Spleen (tissue), 11 donors: Measurements from ENCODE around the gene DSCAML1. TPM values are rescaled to one million over a fixed set of nuclear protein-coding genes. Genes with fewer than 3 reads are reported as not detected.

Source experiments
- DNase-seq: peaks from one replicate; pipeline ENCODE4 v3.0.0-alpha.2; 2020
- H3K27ac ChIP-seq, 8 donors: fragments of 200-600 bp; sonication (generic) in 7 of 8; 1 replicate in 4 of 8; 2 replicates in 4 of 8; pipeline versions ENCODE4 v1.5.0 to v1.8.0; 2016 to 2021; ENCODE audit warnings: inconsistent platforms in 4 of 8, mild to moderate bottlenecking in 4 of 8, moderate library complexity in 1 of 8
- H3K27me3 ChIP-seq, 7 donors: fragments of 200-600 bp; sonication (generic) in 6 of 7; replicated peaks in 1 of 7; 1 replicate in 4 of 7; 2 replicates in 3 of 7; pipeline versions ENCODE4 v1.5.0 to v1.8.0; 2016 to 2021; ENCODE audit warnings: inconsistent platforms in 3 of 7, mild to moderate bottlenecking in 1 of 7
- H3K36me3 ChIP-seq, 6 donors: fragments of 200-600 bp; sonication (generic) in 5 of 6; 1 replicate in 4 of 6; 2 replicates in 2 of 6; pipeline versions ENCODE4 v1.5.0 to v1.8.0; 2016 to 2021; ENCODE audit warnings: inconsistent platforms in 2 of 6
- H3K4me1 ChIP-seq, 6 donors: fragments of 200-600 bp; sonication (generic) in 5 of 6; 1 replicate in 3 of 6; 2 replicates in 3 of 6; pipeline versions ENCODE4 v1.5.0 to v1.8.0; 2016 to 2021; ENCODE audit warnings: inconsistent platforms in 3 of 6
- H3K4me3 ChIP-seq, 8 donors: fragments of 200-600 bp; sonication (generic) in 7 of 8; 1 replicate in 4 of 8; 2 replicates in 4 of 8; pipeline versions ENCODE4 v1.5.0 to v1.8.0; 2016 to 2021; ENCODE audit warnings: inconsistent platforms in 4 of 8, mild to moderate bottlenecking in 4 of 8, moderate library complexity in 2 of 8
- H3K9me3 ChIP-seq, 8 donors: fragments of 200-600 bp; sonication (generic) in 7 of 8; 1 replicate in 4 of 8; 2 replicates in 4 of 8; pipeline versions ENCODE4 v1.5.0 to v1.8.0; 2016 to 2021; ENCODE audit warnings: inconsistent platforms in 4 of 8
- CTCF ChIP-seq, 11 experiments: fragments of 200-600 bp in 7 of 11; fragments of 450-650 bp in 4 of 11; sonication (generic) in 4 of 11; IDR thresholded peaks in 8 of 11; conservative IDR thresholded peaks in 3 of 11; 1 replicate in 7 of 11; 2 replicates in 4 of 11; pipeline versions ENCODE4 v1.4.0 to v1.8.0; 2016 to 2021; ENCODE audit warnings: antibody characterized with exemption in 11 of 11, inconsistent platforms in 4 of 11, mild to moderate bottlenecking in 1 of 11
- POLR2A ChIP-seq, 3 donors: fragments of 450-650 bp; IDR thresholded peaks; one replicate each; pipeline ENCODE4 v1.5.1; 2017; ENCODE audit warnings: antibody characterized with exemption in 3 of 3, mild to moderate bottlenecking in 1 of 3
- POLR2AphosphoS5 ChIP-seq, 3 donors: sonication (generic); formaldehyde crosslinking; IDR thresholded peaks; one replicate each; pipeline ENCODE4 v1.5.1; 2017; ENCODE audit warnings: antibody characterized with exemption in 3 of 3
- WGBS, 5 donors: extraction: QIAGEN DNeasy Blood & Tissue Kit in 3 of 5; methylation state at CpG; one replicate each; pipeline versions ENCODE4 v1.1.5 to v1.1.7; 2013 to 2018; 5-methylcytosine and 5-hydroxymethylcytosine counted together
- intact Hi-C: fragments of 100-400 bp; cut with DNase I; formaldehyde crosslinking; loops from one replicate; pipeline ENCODE4 v1.15.0; 2023; ENCODE audit warnings: low total_unique reads
- polyA plus RNA-seq, 3 donors: library from polyadenylated mRNA; stranded (reverse); fragments of 200-250 nt; gene quantifications; one replicate each; pipeline ENCODE4 v1.2.1, GENCODE V29; 2013
- total RNA-seq, 7 donors: library from RNA; depleted of rRNA in 3 of 7; stranded (reverse); fragments of >200 nt in 3 of 7; fragmentation: NEBNext Ultra II Directional in 4 of 7; extraction: Animal tissue kit (Norgen Biotek cat#: 25700) in 4 of 7; gene quantifications; one replicate each; pipeline versions ENCODE4 v1.1.0 to v1.2.1, GENCODE V29; 2016 to 2021
- donor health status: healthy with polysubstance abuse.
- donor health status: DM: no; HTN: no; CAD: no; lungs with moderate emphysema.
- donor health status: DM: no; HTN: no; CAD: no.
- donor health status: Bipolar disorder and iron deficiency.
- donor health status: healthy.
- donor health status: DM: no; HTN: no; CAD: no.
- donor health status: DM: yes; HTN: yes; CAD: no.

Gene DSCAML1
- total and polyA plus RNA-seq, 10 donors: 0.07 to 10.7 (median 2.3) TPM

GRCh38 chr11:117684111-117684510 lies 112.9 kb downstream of the DSCAML1 start:
- H3K4me3 ChIP-seq: no peak overlapping the region
- WGBS, 5 donors: 44 to 51% (median 49%) methylated on average over 3 of the region's 3 CpGs

DNA sequence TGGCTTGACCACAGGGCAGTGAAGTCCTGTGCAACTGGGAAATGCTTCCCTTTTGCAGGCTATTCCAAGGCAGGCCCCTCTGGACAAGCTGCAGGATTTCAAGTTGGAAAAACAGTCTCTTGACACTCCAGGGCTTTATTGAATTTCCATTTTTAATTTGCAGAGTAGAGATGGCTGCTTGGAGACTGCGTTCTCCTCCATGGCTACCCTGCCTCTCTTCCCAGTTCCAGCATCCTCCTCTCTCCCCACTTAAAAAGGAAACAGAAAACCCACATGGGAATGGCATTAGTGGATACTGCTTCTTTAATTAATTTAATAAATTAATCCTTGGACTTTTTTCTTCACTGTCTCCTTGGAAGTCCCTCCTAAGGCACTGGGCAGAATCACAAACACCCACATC lies 115.6 kb downstream of the DSCAML1 start:
- H3K9me3 ChIP-seq: no peaks in the 10 kb centered on the region
- no peak overlapping the region for H3K27ac ChIP-seq
- WGBS, 5 donors: 74 to 96% (median 90%) methylated on average over 1 of the region's 1 CpG
- intact Hi-C loops: no loop called here
- DNase-seq: no peak
- H3K4me3 ChIP-seq: no peak overlapping the region
- TF ChIP-seq POLR2AphosphoS5 (IDR thresholded peaks at IDR 0.05) (no peak), CTCF (IDR thresholded peaks at IDR 0.05 in 8 of 11, conservative IDR thresholded peaks at IDR 0.05 in 3 of 11) (no peak), POLR2A (IDR thresholded peaks at IDR 0.05) (no peak)
- peaks cover 0 to 3% (median 0%) of the 10 kb centered on the region in 6 donors for H3K4me1 ChIP-seq
- no peaks in the 10 kb centered on the region for H3K27me3 ChIP-seq
- no peaks in the 10 kb centered on the region for H3K36me3 ChIP-seq

More at GRCh38 chr11:117684111-117684510, 112.9 kb downstream of the DSCAML1 start:
- H3K36me3 ChIP-seq: no peaks in the 10 kb centered on the region
- DNase-seq: no peak
- intact Hi-C loops: no loop called here
- H3K9me3 ChIP-seq: no peaks in the 10 kb centered on the region
- no peaks in the 10 kb centered on the region for H3K4me1 ChIP-seq
- H3K27me3 ChIP-seq: no peaks in the 10 kb centered on the region
- TF ChIP-seq POLR2A (IDR thresholded peaks at IDR 0.05) (no peak), POLR2AphosphoS5 (IDR thresholded peaks at IDR 0.05) (no peak), CTCF (IDR thresholded peaks at IDR 0.05 in 8 of 11, conservative IDR thresholded peaks at IDR 0.05 in 3 of 11) (no peak)
- no peak overlapping the region for H3K27ac ChIP-seq

- TF ChIP-seq POLR2A (IDR thresholded peaks at IDR 0.05): no peak
- no peak for TF ChIP-seq CTCF (IDR thresholded peaks at IDR 0.05 in 8 of 11, conservative IDR thresholded peaks at IDR 0.05 in 3 of 11)
- no peak for TF ChIP-seq POLR2AphosphoS5 (IDR thresholded peaks at IDR 0.05)
- WGBS, 5 donors: 78 to 86% (median 84%) methylated on average over 3 of the region's 3 CpGs
- peaks cover 0 to 3% (median 0%) of the 10 kb centered on the region in 6 donors for H3K4me1 ChIP-seq
- H3K27me3 ChIP-seq: no peaks in the 10 kb centered on the region
- H3K27ac ChIP-seq: no peak overlapping the region
- no peak for DNase-seq
- no peak overlapping the region for H3K4me3 ChIP-seq
- H3K9me3 ChIP-seq: no peaks in the 10 kb centered on the region
- H3K36me3 ChIP-seq: no peaks in the 10 kb centered on the region
- intact Hi-C loops: no loop called here
These were observed 117.6 kb downstream of the DSCAML1 start for GRCh38 chr11:117679461-117679860.

DNA sequence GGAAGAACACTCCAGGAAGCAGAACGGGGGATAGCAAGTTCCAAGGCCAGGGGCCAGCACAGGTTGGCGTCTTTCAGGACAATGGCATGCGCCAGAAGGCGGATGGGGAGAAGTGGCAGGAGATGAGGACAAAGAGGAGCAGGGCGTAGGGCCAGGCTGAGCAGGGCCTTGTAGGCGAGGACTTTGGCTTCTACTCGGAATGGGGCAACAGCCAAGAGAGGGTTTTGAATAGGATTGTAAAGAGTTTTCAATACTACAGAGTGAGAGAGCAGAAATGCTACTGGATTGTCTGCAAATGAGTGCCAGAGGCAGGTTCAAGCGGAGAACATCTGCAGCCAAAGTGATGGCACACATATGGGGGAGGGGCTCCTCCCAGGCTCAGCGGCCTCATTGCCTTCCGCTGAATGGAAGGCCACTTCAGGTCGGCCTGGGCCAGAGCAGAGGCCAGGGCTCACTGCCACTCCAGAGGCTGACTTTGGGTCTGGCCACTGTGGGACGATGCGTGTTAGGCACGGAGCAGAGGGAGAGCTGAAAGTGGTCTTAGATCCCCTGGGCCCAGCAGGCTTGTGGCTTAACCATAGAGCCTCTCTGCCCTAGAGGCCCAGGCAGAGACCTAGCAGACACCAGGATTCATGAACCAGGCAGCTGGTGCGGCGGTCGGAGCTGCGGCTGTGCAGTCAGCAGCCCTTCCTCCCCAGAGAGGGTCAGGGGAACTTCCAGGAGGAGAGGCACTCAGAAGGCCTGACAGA lies 118.2 kb downstream of the DSCAML1 start:
- intact Hi-C loops: no loop called here
- Histone ChIP-seq H3K4me3 (no peak overlapping the region), H3K27ac (no peak overlapping the region), H3K9me3 (no peaks in the 10 kb centered on the region), H3K27me3 (no peaks in the 10 kb centered on the region), H3K36me3 (no peaks in the 10 kb centered on the region), H3K4me1 (peaks cover 0 to 3% (median 0%) of the 10 kb centered on the region in 6 donors)
- WGBS, 5 donors: 79 to 91% (median 87%) methylated on average over 14 to 18 of the region's 18 CpGs
- no peak for DNase-seq
- no peak for TF ChIP-seq POLR2AphosphoS5 (IDR thresholded peaks at IDR 0.05)
